IPS DF 4.7 (cell line): ENCODE results near the gene C1orf216.
"Not testable (repeated sequence)": the region's sequence is repeated elsewhere in the genome, so short reads cannot be mapped to it uniquely, and the experiment has no call there.

Experiments
- DNase-seq: peaks from one replicate; pipeline ENCODE4 v3.0.0-alpha.2; 2013; ENCODE audit warnings: low spot score; ENCODE audit errors: extremely low read depth

Gene C1orf216

GRCh38 chr1:35706846-35707600 is 11.7 kb downstream of the C1orf216 start:
- no peak for DNase-seq

DNA sequence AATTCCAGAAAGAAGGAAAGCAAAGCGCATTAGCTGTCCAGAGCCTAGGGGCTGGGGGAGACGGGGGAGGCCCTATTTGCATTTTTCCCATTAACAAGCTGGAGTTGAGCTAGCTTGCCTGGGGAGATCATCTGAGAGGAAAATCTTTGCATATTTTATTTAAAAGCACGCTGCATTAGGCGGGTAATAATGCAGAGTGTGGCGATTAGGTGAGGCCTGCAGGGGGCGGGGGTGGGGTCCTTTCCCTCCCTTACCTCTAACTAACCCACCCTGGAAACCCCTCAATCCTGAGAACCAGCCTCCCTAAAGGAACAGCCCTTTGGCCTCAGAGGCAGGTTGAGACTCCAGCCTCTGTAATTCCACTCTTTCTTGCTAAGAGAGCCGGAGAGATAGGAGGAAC is 16.2 kb downstream of the C1orf216 start:
- DNase-seq, result no peak

DNA sequence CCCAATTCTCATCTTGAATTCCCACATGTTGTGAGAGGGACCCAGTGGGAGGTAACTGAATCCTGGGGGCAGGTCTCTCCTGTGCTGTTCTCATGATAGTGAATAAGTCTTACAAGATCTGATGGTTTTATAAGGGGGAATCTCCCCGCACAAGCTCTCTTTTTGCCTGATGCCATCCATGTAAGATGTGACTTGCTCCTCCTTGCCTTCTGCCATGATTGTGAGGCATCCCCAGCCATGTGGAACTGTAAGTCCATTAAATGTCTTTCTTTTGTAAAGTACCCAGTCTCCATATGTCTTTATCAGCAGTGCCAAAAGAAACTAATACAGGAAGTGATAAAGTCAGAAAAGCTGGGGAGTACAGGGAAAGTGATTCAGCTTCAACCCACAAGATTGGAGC is 19.5 kb downstream of the C1orf216 start:
- DNase-seq, result not testable (repeated sequence)

- DNase-seq, result no peak
Observed at GRCh38 chr1:35692317-35692716, 26.4 kb downstream of the C1orf216 start.

- no peak for DNase-seq
Observed at GRCh38 chr1:35691571-35692220, 27.0 kb downstream of the C1orf216 start.

DNA sequence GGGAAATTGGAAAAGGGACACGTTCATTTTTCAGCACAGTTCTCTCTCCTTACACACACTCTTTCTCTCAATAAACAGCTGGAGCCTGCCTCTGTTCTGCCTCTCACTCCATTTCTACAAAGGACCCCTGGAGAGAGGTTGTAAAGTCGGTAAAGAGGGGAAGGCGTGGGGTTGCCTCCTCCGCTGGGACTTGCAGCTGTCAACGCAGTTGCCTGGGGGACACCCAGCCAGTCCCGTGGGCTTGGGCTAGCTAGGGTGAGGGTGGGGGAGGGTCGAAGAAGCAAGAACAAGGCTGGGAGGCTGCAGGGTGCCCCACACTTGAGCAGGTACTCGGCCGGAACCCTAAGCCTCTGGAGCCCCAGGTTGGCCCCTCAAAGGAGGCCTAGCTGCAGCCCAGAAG is 27.6 kb downstream of the C1orf216 start:
- no peak for DNase-seq

- DNase-seq, result not testable (repeated sequence)
Observed at GRCh38 chr1:35690103-35690502, 28.6 kb downstream of the C1orf216 start.

GRCh38 chr1:35688161-35688560 is 30.5 kb downstream of the C1orf216 start:
- DNase-seq, result no peak

- DNase-seq, result no peak
Observed at GRCh38 chr1:35683012-35683411, 35.7 kb downstream of the C1orf216 start.

DNA sequence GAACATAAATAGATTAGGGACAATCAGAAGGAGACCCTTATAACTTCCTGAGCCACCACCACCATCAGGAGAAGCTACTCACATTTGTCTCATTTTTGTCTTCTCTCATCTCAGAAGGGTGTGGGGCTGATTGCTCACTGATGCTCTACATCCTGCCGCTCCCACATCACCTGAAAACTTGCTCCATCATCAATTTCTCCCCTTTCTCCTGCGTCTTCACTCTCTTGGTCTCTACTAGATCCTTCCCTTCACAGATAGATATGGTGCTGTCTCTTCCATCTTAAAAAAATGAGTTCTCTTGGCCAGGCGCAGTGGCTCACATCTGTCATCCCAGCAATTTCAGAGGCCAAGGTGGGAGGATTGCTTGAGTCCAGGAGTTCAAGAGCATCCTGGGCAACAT is 38.4 kb downstream of the C1orf216 start:
- DNase-seq, result no peak

GRCh38 chr1:35675773-35676172 is 42.9 kb downstream of the C1orf216 start:
- DNase-seq, result no peak

DNA sequence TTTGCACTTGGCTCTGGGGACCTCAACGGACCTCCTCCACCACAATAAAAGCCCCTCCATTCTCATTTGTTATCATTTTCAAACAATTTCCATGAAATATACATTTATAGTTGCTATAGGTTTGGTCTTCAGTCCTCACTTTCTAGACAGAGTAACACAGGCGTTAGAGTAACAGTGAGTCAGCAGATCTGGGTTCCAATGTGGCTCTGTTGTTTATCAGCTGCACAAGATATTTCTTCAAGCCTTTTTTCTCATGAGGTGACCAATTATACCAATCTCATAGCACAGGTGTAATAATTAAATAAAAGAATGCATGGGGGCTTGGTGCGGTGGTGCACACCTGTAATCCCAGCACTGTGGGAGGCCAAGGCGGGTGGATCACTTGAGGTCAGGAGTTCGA is 44.6 kb downstream of the C1orf216 start:
- DNase-seq, result no peak

DNA sequence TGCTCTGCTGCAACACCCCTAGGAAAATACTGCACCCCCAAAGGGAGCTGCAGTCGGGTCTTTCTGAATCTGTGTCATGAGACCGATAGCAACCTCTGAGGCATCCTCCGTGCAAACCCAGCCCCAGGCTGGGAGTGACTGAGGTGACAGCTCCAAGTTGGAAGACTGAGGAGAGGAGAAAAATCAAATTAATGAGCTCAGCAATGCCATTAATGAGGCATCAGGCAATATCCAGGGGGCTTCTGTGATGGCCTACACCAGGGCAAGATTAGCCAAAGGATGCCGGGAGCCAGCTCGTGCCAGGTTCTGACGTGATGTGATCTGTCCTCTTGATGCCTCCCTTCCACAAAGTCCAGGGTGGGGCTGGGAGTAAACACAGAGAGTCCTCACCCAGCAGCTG is 46.6 kb downstream of the C1orf216 start:
- no peak for DNase-seq

GRCh38 chr1:35668506-35668905 is 50.2 kb downstream of the C1orf216 start:
- no peak for DNase-seq

GRCh38 chr1:35666916-35667315 is 51.8 kb downstream of the C1orf216 start:
- DNase-seq, result no peak

DNA sequence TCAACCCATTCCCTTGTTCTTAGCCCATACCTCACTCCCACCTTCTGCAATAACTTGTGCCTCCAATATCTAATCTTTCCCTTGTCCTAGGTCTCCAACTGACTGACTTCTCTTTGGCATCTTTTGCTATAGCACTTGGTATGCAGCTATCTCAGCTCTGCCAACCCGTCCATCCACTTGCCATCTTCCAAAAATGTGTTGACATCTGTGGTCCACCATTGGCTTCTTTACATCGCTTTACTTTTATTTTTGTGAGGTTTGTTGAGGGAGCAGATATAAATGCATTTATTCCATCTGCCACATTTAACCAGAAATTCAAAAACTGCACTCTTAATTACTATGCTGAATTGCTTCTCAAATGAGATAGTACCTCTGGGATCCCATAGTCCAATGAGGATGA is 52.5 kb downstream of the C1orf216 start:
- DNase-seq, result no peak
